Adrenal gland (tissue), 12 donors: Measurements from ENCODE around the gene FGD5. TPM values are rescaled to one million over a fixed set of nuclear protein-coding genes. Genes with fewer than 3 reads are reported as not detected.
A peak's percentile ranks its signal among the peaks of the same experiment; 100 is the strongest.

Experiments used
- DNase-seq, 7 donors: peaks; one replicate each; pipeline ENCODE4 v3.0.0-alpha.2; 2019 to 2020
- H3K27ac ChIP-seq, 5 donors: fragments of 200-600 bp; sonication (generic) in 4 of 5; 1 replicate in 3 of 5; 2 replicates in 2 of 5; pipeline versions ENCODE4 v1.5.1 to v1.8.0; 2016 to 2020; ENCODE audit warnings: mild to moderate bottlenecking in 1 of 5
- H3K27me3 ChIP-seq: fragments of 200-600 bp; 2 replicates; pipeline ENCODE4 v1.8.0; 2021
- H3K36me3 ChIP-seq, 2 donors: fragments of 200-600 bp; replicated peaks in 1 of 2; 1 replicate in 1 of 2; 2 replicates in 1 of 2; pipeline versions ENCODE4 v1.5.1 to v1.8.0; 2018 to 2022
- H3K4me1 ChIP-seq, 2 donors: fragments of 200-600 bp; replicated peaks in 1 of 2; 1 replicate in 1 of 2; 2 replicates in 1 of 2; pipeline versions ENCODE4 v1.5.1 to v1.8.0; 2018 to 2021
- H3K4me3 ChIP-seq, 4 donors: fragments of 200-600 bp; sonication (generic) in 3 of 4; one replicate each; pipeline ENCODE4 v1.5.1; 2016 to 2018
- H3K9me3 ChIP-seq, 3 donors: fragments of 200-600 bp; sonication (generic) in 1 of 3; replicated peaks in 1 of 3; 1 replicate in 2 of 3; 2 replicates in 1 of 3; pipeline versions ENCODE4 v1.5.1 to v1.8.0; 2016 to 2021
- CTCF ChIP-seq, 6 experiments: fragments of 450-650 bp in 4 of 6; fragments of 200-600 bp in 2 of 6; sonication (generic) in 1 of 6; IDR thresholded peaks; 1 replicate in 5 of 6; 2 replicates in 1 of 6; pipeline versions ENCODE4 v1.5.1 to v1.8.0; 2016 to 2021; ENCODE audit warnings: antibody characterized with exemption in 6 of 6, mild to moderate bottlenecking in 2 of 6, moderate library complexity in 1 of 6
- POLR2A ChIP-seq, 2 donors: fragments of 450-650 bp; IDR thresholded peaks; one replicate each; pipeline ENCODE4 v1.6.1; 2017; ENCODE audit warnings: antibody characterized with exemption in 2 of 2, mild to moderate bottlenecking in 2 of 2, moderate library complexity in 1 of 2
- WGBS, 4 donors: extraction: QIAGEN DNeasy Blood & Tissue Kit in 2 of 4; methylation state at CpG; one replicate each; pipeline versions ENCODE4 v1.1.5 to v1.1.7; 2013 to 2017; 5-methylcytosine and 5-hydroxymethylcytosine counted together
- intact Hi-C, 2 donors: fragments of 100-400 bp; cut with DNase I; formaldehyde crosslinking; loops; one replicate each; pipeline versions ENCODE4 v1.14.1 to v1.15.0; 2022 to 2023
- polyA plus RNA-seq, 3 donors: library from polyadenylated mRNA; stranded (reverse); fragments of 200-250 nt in 2 of 3; fragments of 350-450 nt in 1 of 3; fragmentation: Illumina TruSeq in 1 of 3; extraction: RNeasy Lipid Tissue Mini Kit (QIAGEN cat#74804) in 1 of 3; gene quantifications; one replicate each; pipeline ENCODE4 v1.2.3, GENCODE V29; 2013 to 2014
- total RNA-seq, 9 donors: library from RNA; depleted of rRNA in 4 of 9; stranded (reverse); fragments of >200 nt in 4 of 9; fragments of 120-200 nt in 1 of 9; fragmentation: NEBNext Ultra II Directional in 1 of 9; extraction: Animal tissue kit (Norgen Biotek cat#: 25700) in 1 of 9; gene quantifications; one replicate each; pipeline versions ENCODE4 v1.1.0 to v1.2.4, GENCODE V29; 2013 to 2023
- donor health status: healthy with polysubstance abuse.
- donor health status: Bipolar disorder and iron deficiency.
- donor health status: DM: yes; HTN: yes; CAD: no.
- donor health status: DM: no; HTN: no; CAD: no.
- donor health status: DM: no; HTN: no; CAD: no.
- donor health status: DM: yes; HTN: yes; CAD: no.

The FGD5 gene
- total and polyA plus RNA-seq, 12 donors: 4.9 to 21.4 (median 11.2) TPM

DNA sequence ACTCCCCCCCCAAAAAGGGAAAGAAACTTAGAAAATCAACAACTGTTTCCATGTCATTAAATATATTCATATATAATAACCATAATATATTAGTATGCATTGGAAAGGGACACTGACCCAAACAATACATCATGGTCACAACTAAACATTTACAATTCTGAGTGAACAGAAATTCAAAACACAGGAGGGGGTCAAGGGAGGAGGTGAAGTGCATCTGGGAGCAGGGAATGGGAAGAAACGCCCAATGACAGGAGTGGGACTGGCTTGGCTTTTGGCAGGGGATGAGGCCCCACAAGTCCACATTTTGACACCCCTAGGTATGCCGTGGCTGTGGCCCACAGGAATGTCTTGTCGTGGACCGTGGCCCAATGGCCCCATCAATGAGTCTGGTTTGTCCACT lies 41.1 kb downstream of the FGD5 start:
- Histone ChIP-seq H3K36me3 (no peaks in the 10 kb centered on the region), H3K9me3 (no peaks in the 10 kb centered on the region), H3K27me3 (no peaks in the 10 kb centered on the region), H3K27ac (no peak overlapping the region), H3K4me1 (peaks cover 0 to 18% of the 10 kb centered on the region in 2 donors), H3K4me3 (no peak overlapping the region)
- DNase-seq: no peak
- intact Hi-C loops: no loop called here
- no peak for TF ChIP-seq POLR2A (IDR thresholded peaks at IDR 0.05)
- TF ChIP-seq CTCF (IDR thresholded peaks at IDR 0.05): no peak
- WGBS, 4 donors: 78 to 88% (median 81%) methylated on average over 4 of the region's 4 CpGs

GRCh38 chr3:14861031-14861430 lies 42.3 kb downstream of the FGD5 start:
- no peak overlapping the region for H3K4me3 ChIP-seq
- TF ChIP-seq CTCF (IDR thresholded peaks at IDR 0.05): no peak
- no peak for TF ChIP-seq POLR2A (IDR thresholded peaks at IDR 0.05)
- H3K4me1 ChIP-seq: peaks cover 0 to 18% of the 10 kb centered on the region in 2 donors
- 37 to 51% (median 40%) methylated on average over 7 of the region's 7 CpGs for WGBS, 4 donors
- DNase-seq: no peak
- H3K36me3 ChIP-seq: no peaks in the 10 kb centered on the region
- no peaks in the 10 kb centered on the region for H3K9me3 ChIP-seq
- H3K27ac ChIP-seq: peak overlapping the region in 2 of 5 donors; percentile 45 to 49
- intact Hi-C loops: no loop called here
- H3K27me3 ChIP-seq: no peaks in the 10 kb centered on the region

DNA sequence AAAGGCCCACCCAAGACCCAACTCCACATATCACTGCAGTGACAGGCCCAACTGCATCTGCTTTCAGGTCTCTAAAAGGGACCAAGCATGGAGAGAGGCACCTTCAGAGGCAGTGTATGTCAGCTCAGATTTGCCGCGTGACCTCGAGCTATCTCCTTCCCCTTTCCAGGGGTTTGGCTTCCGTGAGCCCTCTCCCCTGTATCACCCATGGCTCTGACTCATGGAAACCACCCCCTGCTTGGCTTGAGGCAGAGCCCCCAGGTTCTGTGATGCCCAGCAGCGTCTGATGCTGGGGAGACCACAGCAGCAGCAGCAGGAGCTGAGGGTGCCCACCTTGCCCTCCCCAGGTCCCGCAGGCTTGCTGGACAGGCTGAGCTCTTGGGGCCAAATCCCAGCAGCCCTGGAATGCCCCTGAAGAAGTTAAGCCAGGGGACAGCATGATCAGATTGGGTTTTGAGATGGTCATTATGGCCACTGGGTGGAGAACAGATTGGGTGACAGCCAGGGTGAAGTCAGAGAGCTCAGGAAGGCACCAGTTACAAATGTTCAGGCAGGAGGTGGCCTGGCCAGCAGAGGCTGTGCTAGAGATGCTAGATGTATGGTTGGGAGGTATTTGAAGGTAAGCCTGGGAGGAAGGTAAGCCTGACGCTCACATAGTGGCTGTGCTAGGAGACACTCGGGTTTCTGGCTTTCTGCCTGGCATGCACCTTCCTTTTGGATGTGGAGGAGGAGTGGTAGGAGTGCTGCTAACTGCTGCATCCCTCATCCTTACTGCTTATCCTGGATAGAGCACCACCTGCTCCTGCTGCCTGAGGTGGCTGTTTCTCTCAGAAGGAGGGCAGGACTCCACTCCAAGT lies 42.9 kb downstream of the FGD5 start:
- DNase-seq: no peak
- TF ChIP-seq POLR2A (IDR thresholded peaks at IDR 0.05) (no peak), CTCF (IDR thresholded peaks at IDR 0.05) (no peak)
- Histone ChIP-seq H3K4me1 (peaks cover 0 to 18% of the 10 kb centered on the region in 2 donors), H3K4me3 (no peak overlapping the region), H3K27ac (peak overlapping the region in 2 of 5 donors; percentile 45 to 49), H3K36me3 (no peaks in the 10 kb centered on the region), H3K27me3 (no peaks in the 10 kb centered on the region), H3K9me3 (no peaks in the 10 kb centered on the region)
- intact Hi-C loops: no loop called here
- 60 to 77% (median 68%) methylated on average over 3 to 8 of the region's 8 CpGs for WGBS, 4 donors

DNA sequence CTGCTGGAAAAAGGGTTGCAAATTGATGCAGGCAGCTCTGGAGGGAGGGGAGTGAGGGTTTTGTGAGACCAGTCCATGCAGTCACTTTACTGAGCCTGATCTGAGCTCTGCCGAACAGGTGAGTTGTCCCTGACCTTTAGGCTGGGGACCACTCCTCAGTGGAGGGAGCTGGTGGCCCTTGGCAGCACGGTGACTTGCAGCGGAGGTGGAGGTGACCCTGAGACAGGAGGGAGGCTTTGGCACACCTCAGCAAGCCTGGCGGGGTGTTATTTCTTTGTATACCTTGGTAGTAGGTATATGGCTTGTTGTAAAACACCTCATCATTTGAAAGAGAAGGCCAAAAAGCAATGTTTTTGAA lies 43.5 kb downstream of the FGD5 start:
- TF ChIP-seq POLR2A (IDR thresholded peaks at IDR 0.05): no peak
- Histone ChIP-seq H3K4me3 (no peak overlapping the region), H3K27me3 (no peaks in the 10 kb centered on the region), H3K9me3 (no peaks in the 10 kb centered on the region), H3K4me1 (peaks cover 0 to 18% of the 10 kb centered on the region in 2 donors), H3K27ac (peak overlapping the region in 1 of 5 donors; percentile 45), H3K36me3 (no peaks in the 10 kb centered on the region)
- WGBS, 4 donors: 53 to 71% (median 68%) methylated on average over 2 to 4 of the region's 4 CpGs
- intact Hi-C loops: no loop called here
- no peak for DNase-seq
